ENCODE measurements around the gene LRMDA. TPM values are rescaled to one million over a fixed set of nuclear protein-coding genes. Genes with fewer than 3 reads are reported as not detected.

Gene LRMDA
- total and polyA plus RNA-seq, 2 of the 8 experiments (the other 6 are each of a cell fraction or from before 2014, with no cell fraction given): 0.86 to 2.8 TPM

- no peak for TF ChIP-seq RNF2 (IDR thresholded peaks at IDR 0.05; ENCODE audit: borderline replicate concordance, low read depth, low read length, missing control alignments, poor library complexity, severe bottlenecking)
Observed at GRCh38 chr10:75982611-75983369, 551.4 kb downstream of the LRMDA start (continued).
